Astrocyte of the cerebellum (primary cell): ENCODE results near the gene RTL9.

ENCODE experiments used
- DNase-seq: peaks from one replicate; pipeline ENCODE4 v3.0.0-alpha.2; 2011; ENCODE audit warnings: low read depth
- H3K4me3 ChIP-seq: 2 replicates; pipeline ENCODE4 v1.5.1; 2011; ENCODE audit warnings: mild to moderate bottlenecking, low read depth, low read length, moderate library complexity
- CTCF ChIP-seq: IDR thresholded peaks from 2 replicates; pipeline ENCODE4 v1.5.1; 2012; ENCODE audit warnings: low read length, low read depth, moderate library complexity, mild to moderate bottlenecking; ENCODE audit errors: missing control alignments
- in situ Hi-C: cut with HindIII; loops from 2 replicates; pipeline ENCODE4 v1.10.0; 2017; ENCODE audit warnings: low sequenced_read_pairs

RTL9 gene

GRCh38 chrX:110383414-110383813 is 24.8 kb downstream of the RTL9 start:
- no peak for DNase-seq
- TF ChIP-seq CTCF: no peak
- in situ Hi-C loops: no loop called here
- no peak overlapping the region for H3K4me3 ChIP-seq

GRCh38 chrX:110384490-110384889 is 25.8 kb downstream of the RTL9 start:
- DNase-seq: no peak
- no peak overlapping the region for H3K4me3 ChIP-seq
- TF ChIP-seq CTCF: no peak
- in situ Hi-C loops: no loop called here

GRCh38 chrX:110389570-110389969 is 30.9 kb downstream of the RTL9 start:
- TF ChIP-seq CTCF: no peak
- H3K4me3 ChIP-seq: no peak overlapping the region
- DNase-seq: no peak
- in situ Hi-C loops: no loop called here

GRCh38 chrX:110391086-110391485 is 32.4 kb downstream of the RTL9 start:
- in situ Hi-C loops: no loop called here
- no peak for DNase-seq
- TF ChIP-seq CTCF: no peak
- H3K4me3 ChIP-seq: no peak overlapping the region

- DNase-seq: no peak
- no peak overlapping the region for H3K4me3 ChIP-seq
- TF ChIP-seq CTCF: no peak
- in situ Hi-C loops: no loop called here
Observed at GRCh38 chrX:110394651-110395050, 36.0 kb downstream of the RTL9 start.

GRCh38 chrX:110395877-110396276 is 37.2 kb downstream of the RTL9 start:
- TF ChIP-seq CTCF: no peak
- in situ Hi-C loops: no loop called here
- no peak overlapping the region for H3K4me3 ChIP-seq
- DNase-seq: no peak

- no peak for TF ChIP-seq CTCF
- H3K4me3 ChIP-seq: no peak overlapping the region
- DNase-seq: no peak
- in situ Hi-C loops: no loop called here
Observed at GRCh38 chrX:110396735-110397134, 38.1 kb downstream of the RTL9 start.
